GM19452 (cell line): Measurements from ENCODE around the gene OPN1LW.
"Not testable (repeated sequence)": the region's sequence is repeated elsewhere in the genome, so short reads cannot be mapped to it uniquely, and the experiment has no call there.

Experiments used
- ATAC-seq: cut with Tn5 transposase; IDR thresholded peaks from one replicate; pipeline ENCODE4 v1.9.1; 2021; ENCODE audit not compliant: unreplicated experiment

OPN1LW gene

DNA sequence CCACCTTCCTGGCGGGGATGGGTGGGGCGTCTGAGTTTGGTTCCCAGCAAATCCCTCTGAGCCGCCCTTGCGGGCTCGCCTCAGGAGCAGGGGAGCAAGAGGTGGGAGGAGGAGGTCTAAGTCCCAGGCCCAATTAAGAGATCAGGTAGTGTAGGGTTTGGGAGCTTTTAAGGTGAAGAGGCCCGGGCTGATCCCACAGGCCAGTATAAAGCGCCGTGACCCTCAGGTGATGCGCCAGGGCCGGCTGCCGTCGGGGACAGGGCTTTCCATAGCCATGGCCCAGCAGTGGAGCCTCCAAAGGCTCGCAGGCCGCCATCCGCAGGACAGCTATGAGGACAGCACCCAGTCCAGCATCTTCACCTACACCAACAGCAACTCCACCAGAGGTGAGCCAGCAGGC, at the start of gene OPN1LW:
OPN1LW (plus strand) TSS at position 234 of the 400 bp plus-strand sequence; CDS start at position 275, 41 bp downstream.
- not testable (repeated sequence) for ATAC-seq

DNA sequence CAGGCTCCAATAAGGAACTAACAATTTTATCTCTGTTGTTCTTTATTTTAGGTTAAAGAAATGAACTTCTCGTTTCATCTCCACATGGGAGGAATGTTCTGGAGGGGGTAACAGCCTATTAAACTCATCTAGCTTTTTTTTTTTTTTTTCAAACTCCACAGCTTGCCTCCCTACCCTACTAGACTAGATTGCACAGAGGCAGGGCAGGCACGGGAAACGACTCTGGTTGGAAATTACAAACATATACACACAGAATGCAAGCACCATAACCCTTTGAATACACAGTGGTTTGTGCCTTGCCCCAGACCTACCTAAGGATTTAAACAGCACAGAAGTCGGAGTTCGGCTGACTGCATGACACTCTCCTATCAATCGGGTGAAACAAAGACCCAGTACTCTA, 49.2 kb upstream of the OPN1LW start:
- ATAC-seq: no peak

DNA sequence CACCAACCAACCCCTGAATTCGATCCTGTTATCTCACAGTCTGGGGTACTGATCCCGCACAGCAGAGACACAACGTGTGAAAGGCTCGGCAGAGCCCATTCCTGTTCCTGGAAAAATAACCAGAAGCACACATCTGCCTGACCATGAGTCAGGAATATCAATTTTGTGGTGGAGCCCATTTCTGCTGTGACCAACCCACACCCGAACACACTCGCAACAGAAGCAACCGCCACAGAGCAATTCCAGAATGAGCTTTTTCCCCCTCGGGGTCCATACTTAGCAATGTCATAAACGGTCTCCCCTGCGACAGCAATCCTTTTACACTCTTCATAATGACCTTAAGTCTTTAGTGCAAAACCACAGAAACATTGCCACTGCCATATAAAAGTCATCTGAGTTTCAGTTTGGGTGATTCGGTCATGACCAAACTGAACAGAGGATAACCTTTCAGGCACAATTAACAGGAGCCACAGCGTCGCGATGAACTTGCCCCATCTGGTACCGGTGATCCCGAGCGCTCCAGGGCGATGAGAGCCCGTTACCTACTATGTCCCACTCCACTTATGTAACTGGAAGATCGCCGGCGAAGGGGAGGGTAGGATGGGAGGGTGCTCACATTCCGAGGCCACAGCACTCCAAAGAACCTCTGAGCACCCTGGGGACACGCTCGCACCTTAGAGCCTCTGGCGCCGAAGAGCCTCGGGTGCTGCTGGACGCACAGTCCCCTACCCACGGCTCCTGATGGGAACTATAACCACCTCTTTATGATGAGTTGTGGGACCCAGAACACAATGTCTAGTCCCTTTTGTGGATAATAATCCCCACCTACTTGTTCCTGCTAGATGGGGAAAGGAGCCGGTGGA, 47.7 kb upstream of the OPN1LW start:
- no peak for ATAC-seq

DNA sequence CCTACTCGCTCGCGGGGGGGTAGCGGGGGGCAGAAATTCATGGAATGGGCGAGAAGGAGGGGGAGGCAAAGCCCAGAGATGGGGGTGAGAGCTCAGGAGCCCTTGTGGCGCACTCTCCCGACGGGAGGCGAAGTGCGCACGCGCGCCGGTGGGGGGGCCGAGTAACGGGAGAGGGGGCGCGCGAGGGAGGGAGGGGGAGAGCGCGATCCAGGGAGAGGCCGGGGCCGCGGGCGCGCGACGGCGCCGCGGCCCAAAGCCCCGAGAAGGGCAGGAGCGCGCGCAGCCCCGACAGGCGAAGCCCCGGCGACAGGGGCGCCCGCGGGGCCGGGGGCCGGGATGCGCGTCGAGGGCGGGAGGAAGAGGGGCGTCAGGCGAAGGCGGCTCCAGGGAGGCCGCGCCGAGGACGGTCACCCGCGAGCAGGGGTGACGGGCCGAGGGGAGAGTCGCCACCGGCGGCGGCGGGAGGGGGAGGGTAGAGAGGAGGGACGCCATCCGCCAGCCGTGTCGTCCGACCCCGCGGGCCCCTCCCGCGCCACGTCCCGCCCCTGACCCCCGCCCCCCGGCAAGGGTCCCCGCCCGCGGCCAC, 46.9 kb upstream of the OPN1LW start:
- ATAC-seq: peak; percentile 34

DNA sequence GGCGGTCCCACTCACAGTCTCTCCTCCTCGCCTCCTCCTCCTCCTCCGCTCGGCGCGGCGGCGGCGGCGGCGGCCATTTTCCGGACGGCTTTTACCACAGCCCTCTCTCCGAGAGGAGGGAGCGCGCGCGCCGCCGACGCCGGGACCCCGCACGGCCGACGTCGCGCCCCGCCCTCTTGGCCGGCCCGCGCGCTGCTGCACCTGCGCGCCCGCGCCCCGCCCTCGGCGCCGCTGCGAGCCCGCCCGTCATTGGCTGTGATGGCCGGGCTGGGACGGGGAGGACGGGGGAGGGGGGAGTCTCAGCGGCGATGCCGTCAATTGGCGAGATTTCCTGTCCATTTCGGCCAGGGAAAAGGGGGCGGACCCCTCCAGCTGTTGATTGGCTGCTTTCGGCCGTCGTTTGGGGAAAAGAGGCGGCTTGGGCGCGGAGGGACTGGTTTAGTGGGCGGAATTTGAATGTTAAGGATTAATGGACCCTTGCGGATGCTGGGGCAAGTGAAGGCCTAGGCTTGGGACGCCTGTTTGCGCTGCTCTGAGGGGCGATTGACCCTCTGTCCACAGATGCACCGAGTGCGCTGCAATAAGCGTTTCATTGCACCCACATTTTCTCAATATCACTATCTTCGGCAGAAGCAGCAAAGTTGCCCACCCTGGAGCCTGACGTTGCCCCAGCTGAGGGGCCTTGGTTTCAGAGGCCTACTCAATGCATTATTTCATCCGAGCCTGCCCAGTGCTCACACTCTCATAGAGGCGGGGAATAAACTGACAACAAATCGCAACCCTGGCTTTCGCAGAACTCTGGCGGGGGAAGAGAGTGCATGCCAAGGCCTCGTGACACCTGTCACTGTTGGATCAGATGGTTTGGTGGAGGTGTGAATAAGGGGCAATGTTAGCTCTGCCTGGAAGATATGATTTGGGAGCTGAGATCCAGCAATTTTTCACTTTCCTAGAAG, 46.2 kb upstream of the OPN1LW start, which contains the start of gene MECP2:
MECP2 (minus strand) TSS at position 129 of the 953 bp plus-strand sequence.
- ATAC-seq: peak; percentile 92

DNA sequence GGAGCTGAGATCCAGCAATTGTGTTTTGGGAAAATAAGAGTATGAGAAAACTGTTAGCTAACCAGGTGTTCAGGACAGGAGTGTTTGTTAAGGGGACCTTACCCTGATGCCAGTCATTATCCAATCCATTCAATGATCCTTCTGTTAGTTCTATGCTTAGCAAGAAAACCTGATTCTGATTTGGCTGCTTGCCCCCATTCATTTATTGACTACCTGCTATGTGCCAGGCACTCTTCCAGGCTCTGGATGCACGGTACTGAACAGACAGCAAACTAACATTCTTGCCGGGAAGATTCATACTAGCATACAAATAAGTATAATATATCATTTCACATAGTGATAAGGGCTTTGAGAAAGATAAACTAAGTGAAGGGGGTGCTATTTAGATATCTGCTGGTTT, 45.5 kb upstream of the OPN1LW start:
- no peak for ATAC-seq

DNA sequence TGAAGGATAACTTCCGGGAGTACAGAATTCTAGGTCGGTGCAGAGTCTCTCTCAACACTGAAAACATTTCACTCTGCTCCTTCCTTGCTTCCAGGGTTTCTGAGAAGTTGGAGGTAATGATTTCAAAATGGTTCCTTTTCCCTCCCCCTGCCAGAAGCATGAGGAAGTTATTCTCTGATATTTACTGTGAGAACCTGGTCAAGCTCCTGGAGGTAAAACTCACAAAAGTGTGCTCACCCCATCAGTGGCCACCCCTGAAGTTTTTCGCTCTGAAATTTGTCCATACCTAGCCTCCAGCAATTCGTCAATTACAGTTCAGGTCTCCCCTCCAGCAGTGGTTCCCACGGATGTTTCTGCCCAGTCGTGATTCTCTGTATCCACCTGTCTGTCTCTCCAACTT, 30.3 kb upstream of the OPN1LW start:
- no peak for ATAC-seq

DNA sequence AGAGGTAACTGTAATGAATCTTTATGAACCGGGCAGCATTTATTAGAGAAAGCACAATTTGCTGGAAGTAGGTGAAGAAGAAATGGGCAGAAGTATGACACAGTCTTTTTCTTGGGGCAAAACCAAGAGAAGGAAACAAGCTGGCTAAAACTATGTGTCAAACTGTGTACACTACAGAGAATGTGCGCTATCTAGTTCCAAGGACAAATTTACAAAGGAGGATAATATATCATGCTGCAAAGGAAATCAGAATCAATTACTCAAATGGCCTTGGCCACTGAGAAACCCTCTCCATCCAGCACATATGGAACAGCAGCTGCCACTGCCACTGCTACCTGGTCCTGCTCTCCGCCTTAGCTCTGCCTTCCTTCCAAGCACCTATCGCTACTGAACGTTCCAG, 29.4 kb upstream of the OPN1LW start:
- ATAC-seq: no peak

DNA sequence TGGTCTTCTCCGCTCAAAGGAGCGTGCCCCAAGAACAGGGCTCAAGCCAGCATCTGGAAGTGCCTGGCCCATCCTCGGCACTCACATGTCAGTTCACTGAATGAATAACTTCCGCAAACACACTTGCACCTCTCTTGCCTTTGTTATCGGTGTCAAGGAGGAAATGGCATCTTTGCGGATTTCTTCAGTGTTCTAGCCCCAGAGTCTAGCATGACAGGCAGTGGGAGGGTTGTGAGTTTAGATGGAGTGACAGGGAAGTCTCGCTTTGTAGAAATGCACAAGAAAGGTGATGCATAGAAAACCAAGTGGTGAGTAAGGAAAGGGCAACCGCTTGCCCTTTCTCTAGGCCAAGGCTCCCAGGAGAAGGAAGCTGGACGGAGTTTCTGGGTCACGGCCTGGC, 29.0 kb upstream of the OPN1LW start:
- no peak for ATAC-seq

DNA sequence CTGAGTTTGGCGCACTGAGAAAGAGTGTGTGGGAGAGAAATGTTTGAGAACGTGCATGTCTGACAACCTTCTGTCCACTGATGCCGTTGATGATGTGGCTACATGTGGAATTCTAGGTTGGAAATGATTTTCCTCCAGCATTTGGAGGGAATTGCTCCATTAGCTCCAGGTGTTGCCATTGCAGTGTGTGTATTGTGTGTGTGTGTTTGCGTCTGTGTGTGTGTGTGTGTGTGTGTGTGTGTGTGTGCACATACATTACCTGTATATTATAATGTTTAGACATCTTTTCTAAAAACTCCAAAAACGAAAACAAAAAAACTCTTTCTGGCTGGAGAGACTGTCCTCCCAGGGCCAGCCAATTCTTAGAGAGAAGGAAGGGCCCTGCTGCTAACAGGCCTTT, 28.3 kb upstream of the OPN1LW start:
- no peak for ATAC-seq

DNA sequence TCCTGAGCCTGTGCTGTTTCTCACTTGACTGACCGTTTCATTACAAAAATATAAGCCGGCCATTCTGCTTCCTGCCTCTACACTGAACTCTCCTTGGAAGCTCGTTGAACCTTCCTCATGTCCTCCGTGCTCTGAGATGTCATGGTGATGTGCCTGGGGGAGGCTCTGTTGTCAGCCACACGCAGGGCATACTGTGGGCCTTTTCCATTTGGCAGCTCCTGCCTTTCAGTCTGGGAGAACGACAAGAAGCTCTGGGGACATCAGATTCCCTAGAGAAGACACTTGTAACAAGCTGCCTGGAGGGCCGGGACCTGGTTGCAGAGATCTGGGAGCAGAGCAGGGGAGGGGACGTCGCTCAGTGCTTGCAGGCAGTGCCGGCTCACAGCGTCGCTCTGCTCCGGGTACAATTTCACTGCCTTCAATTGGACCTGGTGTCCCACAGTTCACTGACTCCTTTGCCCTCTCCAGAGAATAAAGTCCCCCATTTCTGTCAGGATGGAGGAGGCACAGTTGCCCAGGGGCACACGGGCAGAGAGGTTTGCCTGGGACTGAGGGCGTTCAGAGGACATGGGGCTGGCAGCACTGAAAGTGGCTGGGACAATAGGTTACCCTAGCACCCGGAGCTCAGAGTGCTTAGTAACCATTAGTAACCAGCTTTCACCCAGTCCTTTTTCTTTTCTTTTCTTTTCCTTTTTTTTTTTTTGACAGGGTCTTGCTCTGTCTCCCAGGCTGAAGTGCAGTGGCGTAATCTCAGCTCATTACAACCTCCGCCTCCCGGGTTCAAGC, 27.4 kb upstream of the OPN1LW start:
- ATAC-seq: no peak

DNA sequence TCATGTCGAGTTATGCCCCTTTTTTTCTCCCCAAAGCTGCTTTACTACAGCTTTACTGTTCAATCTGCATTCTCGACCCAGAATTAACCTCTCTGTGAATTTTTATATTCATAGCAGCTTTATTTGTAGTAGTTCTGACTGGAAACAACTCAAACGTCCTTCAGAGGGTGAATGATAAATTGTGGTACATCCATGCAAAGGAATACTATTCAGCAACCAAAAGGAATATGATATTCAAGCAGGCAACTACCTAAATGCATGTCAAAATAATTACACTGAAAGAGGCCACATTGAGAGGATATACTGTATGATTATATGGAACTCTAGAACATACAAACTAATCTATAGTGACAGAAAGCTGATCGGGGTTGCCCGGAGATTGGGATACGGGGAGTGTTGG, 26.5 kb upstream of the OPN1LW start:
- no peak for ATAC-seq

DNA sequence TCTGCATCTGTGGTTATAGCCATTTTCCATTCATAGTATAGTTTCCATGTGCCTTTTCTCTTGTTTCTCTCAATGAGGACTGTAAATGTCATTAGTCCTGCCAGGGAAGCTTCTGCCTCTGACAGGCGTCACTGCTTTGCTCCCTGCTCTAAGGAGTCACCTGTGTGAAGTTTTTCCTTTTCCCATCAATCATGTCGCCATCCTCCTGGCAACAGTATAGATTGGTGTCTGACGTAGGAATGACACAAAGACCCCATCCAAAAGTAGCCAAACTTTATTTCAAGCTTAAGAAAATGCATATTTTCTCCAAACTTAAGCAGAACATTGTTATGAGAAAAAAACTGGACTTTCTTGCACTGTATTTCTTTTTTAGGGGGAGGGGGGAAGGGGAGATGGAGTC, 23.5 kb upstream of the OPN1LW start:
- no peak for ATAC-seq

DNA sequence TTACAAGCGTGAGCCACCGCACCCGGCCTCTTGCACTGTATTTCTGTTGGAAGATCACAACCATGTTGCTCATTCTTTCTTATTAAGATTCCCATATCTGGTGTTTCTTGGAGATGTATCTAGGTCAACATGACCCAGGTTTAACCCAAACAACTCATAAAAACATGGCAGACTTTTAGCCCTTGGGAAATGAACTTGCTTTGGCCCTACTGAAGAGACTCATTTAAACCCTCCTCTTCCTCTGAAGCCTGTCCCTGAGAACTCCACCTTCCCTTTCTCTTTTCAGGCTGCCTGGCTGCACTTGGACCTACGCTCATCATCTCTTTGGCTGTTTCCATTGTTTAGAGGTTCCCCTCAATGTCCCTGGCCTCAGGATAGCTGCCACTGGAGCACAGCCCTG, 22.8 kb upstream of the OPN1LW start:
- no peak for ATAC-seq

DNA sequence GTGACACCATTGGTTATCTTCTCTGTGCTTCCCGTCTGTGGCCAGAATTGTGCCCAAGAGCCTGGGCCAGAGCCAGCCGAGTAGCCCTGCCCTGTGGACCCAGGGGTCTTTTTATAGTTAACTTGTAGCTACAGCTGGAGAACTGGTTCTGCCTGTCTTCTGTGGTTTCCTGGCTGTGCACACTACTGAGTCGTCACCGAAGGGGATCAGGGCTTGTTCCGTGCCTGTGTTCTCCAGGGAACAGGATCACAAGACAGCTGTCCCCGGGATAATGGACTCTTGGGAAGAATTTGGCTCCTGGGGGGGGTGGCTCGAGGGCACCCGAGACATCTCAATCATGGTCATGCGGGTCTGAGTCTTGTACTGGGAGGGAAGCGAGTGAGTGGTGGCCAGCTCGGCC, 22.1 kb upstream of the OPN1LW start:
- ATAC-seq: no peak

DNA sequence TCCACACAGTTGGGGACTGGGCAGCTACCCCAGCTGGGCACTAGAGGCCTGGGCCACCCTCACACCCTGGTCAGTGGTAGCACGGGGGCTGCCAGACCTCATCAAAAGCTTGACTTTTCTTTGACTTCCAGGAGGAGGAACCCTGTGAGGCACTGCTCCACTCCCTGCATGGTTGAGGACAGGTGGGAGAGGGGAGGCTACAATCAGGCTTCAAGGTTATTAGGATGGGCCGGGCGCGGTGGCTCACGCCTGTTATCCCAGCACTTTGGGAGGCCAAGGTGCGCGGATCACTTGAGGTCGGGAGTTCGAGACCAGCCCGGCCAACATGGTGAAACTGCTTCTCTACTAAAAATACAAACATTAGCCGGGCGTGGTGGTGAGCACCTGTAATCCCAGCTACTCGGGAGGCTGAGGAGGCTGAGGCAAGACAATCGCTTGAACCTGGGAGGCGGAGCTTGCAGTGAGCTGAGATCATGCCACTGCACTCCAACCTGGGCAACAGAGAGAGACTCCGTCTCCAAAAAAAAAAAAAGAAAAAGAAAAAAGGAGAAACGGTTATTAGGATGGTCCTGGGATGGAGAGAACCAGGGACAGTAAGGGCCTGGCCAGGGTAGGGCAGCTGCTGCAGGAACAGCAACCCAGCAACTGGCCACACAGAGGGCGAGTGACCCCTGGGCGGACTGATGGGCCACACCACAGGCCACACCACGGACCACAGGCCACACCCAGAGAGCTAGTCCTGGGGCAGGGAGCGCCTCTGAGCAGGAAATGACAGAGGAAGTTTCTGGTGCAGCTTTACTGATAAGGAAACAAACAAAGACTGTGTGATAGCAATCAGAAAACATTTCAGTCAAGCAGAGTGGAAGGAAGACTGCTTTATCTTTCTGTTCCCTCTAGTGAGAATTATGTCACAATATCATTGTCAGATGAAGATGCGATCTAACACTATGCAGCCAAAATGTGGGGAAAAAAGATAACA, 20.5 kb upstream of the OPN1LW start:
- no peak for ATAC-seq

DNA sequence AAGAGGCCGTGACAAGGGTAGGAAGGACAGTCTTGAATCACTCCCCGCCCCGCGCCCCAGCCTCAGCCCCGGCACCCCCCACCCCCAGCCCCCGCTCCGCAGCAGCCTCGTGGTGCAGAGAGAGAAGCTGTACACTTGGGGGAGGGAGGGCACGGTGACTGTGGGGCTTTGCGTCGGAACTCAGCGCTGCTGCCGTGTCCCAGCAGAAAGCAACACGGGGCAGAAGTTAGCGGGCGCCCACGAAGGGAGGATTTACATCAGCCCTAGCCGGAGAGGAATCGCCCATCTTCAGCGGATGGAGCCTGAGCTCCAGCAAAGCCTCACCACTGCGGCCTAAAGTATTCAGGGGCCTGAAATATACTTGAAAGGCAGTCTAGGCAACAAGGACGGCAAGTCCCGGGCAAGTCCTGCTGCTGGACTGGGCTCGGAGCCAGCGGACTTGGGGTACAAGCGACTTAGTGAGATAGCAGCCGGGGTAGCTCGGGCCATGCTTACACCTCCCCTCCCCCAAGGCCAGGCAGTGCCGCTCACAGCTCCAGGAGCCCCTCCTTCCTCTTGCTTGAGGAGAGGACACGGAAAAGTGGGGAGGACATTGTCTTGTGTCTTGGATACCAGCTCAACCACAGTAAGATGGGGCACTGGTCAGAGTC, 18.5 kb upstream of the OPN1LW start:
- ATAC-seq: no peak

DNA sequence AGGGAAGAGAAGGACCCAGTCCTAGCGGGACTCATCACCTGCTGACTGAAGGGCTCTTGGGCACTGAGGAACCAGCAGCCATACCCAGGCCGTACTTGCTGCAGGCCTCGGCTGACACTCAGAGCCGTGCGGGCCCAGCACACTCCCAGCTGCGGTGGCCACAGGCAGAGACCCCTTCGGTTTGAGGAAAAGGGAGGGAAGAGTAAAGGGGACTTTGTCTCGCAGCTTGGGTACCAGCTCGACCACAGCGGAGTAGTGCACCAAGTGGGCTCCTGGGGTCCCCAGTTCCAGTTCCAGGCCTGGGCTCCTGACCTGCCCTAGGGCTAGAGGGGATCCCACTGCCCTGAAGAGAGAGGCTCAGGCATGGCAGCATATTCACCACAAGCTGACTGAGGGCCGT, 17.9 kb upstream of the OPN1LW start:
- ATAC-seq: no peak

DNA sequence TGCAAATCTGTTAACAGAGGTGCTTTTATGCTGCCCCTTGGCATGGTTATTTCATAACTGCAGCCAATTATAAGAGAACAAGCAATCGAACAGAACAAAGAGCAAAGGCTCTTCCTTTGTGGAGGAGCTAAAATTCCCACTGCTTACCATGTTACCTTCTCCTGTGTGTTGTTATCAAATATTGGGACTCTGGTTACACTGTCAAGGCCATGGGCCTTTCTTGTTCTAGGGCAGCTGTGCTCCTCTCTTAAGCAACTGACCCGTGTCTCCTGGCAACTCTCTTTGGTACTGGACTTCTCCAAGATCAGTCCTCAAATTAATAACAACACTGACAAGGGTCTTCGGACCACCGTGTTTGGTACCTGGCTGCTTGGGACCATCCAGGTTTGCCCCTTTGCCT, 12.1 kb upstream of the OPN1LW start:
- ATAC-seq: no peak
